Measurements from ENCODE around the gene CAPZA1.

DNA sequence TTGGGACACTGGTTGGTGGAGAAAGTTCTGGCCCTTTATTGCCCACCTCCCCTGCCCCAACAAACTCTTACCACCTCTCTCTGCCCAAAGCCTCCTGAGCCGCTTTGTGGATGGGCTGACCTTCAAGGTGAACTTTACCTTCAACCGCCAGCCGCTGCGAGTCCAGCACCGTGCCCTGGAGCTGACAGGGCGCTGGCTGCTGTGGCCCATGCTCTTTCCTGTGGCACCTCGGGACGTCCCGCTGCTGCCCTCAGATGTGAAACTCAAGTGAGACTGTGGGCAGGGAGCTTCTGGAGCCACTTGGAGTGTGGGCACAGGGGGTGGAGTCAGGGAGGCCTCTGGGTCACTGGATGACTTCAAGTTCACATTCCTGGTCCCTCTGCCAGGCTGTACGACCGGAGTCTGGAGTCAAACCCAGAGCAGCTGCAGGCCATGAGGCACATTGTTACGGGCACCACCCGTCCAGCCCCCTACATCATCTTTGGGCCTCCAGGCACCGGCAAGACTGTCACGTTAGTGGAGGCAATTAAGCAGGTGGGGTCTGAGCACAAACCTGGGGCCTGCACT is 74.8 kb downstream of the CAPZA1 start:
- TF ChIP-seq PATZ1 (CRISPR knock-in tag; IDR thresholded peaks at IDR 0.05; ENCODE audit: borderline replicate concordance) (no peak), OSR1 (CRISPR knock-in tag; IDR thresholded peaks at IDR 0.05) (no peak), CSDC2 (CRISPR knock-in tag; IDR thresholded peaks at IDR 0.05) (no peak), ZC3H10 (CRISPR knock-in tag; IDR thresholded peaks at IDR 0.05) (no peak), ZFP30 (CRISPR knock-in tag; IDR thresholded peaks at IDR 0.05) (no peak), ARNTL (CRISPR knock-in tag; IDR thresholded peaks at IDR 0.05; ENCODE audit: borderline replicate concordance, low read depth) (no peak), SNAI2 (CRISPR knock-in tag; IDR thresholded peaks at IDR 0.05) (no peak), PPARA (CRISPR knock-in tag; IDR thresholded peaks at IDR 0.05; ENCODE audit: borderline replicate concordance) (no peak), ZNF8 (CRISPR knock-in tag; IDR thresholded peaks at IDR 0.05) (no peak), TCF4 (CRISPR knock-in tag; IDR thresholded peaks at IDR 0.05; ENCODE audit: borderline replicate concordance) (no peak), ISL1 (CRISPR knock-in tag; IDR thresholded peaks at IDR 0.05) (no peak)
- TF ChIP-seq, protein P1, sequence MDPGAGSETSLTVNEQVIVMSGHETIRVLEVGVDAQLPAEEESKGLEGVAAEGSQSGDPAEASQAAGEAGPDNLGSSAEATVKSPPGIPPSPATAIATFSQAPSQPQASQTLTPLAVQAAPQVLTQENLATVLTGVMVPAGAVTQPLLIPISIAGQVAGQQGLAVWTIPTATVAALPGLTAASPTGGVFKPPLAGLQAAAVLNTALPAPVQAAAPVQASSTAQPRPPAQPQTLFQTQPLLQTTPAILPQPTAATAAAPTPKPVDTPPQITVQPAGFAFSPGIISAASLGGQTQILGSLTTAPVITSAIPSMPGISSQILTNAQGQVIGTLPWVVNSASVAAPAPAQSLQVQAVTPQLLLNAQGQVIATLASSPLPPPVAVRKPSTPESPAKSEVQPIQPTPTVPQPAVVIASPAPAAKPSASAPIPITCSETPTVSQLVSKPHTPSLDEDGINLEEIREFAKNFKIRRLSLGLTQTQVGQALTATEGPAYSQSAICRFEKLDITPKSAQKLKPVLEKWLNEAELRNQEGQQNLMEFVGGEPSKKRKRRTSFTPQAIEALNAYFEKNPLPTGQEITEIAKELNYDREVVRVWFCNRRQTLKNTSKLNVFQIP (CRISPR knock-in tag; IDR thresholded peaks at IDR 0.05; ENCODE audit: borderline replicate concordance, low read depth): no peak
- TF ChIP-seq, protein P2, sequence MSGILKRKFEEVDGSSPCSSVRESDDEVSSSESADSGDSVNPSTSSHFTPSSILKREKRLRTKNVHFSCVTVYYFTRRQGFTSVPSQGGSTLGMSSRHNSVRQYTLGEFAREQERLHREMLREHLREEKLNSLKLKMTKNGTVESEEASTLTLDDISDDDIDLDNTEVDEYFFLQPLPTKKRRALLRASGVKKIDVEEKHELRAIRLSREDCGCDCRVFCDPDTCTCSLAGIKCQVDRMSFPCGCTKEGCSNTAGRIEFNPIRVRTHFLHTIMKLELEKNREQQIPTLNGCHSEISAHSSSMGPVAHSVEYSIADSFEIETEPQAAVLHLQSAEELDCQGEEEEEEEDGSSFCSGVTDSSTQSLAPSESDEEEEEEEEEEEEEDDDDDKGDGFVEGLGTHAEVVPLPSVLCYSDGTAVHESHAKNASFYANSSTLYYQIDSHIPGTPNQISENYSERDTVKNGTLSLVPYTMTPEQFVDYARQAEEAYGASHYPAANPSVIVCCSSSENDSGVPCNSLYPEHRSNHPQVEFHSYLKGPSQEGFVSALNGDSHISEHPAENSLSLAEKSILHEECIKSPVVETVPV (CRISPR knock-in tag; IDR thresholded peaks at IDR 0.05): no peak
- TF ChIP-seq, protein P3, sequence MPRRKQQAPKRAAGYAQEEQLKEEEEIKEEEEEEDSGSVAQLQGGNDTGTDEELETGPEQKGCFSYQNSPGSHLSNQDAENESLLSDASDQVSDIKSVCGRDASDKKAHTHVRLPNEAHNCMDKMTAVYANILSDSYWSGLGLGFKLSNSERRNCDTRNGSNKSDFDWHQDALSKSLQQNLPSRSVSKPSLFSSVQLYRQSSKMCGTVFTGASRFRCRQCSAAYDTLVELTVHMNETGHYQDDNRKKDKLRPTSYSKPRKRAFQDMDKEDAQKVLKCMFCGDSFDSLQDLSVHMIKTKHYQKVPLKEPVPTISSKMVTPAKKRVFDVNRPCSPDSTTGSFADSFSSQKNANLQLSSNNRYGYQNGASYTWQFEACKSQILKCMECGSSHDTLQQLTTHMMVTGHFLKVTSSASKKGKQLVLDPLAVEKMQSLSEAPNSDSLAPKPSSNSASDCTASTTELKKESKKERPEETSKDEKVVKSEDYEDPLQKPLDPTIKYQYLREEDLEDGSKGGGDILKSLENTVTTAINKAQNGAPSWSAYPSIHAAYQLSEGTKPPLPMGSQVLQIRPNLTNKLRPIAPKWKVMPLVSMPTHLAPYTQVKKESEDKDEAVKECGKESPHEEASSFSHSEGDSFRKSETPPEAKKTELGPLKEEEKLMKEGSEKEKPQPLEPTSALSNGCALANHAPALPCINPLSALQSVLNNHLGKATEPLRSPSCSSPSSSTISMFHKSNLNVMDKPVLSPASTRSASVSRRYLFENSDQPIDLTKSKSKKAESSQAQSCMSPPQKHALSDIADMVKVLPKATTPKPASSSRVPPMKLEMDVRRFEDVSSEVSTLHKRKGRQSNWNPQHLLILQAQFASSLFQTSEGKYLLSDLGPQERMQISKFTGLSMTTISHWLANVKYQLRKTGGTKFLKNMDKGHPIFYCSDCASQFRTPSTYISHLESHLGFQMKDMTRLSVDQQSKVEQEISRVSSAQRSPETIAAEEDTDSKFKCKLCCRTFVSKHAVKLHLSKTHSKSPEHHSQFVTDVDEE (CRISPR knock-in tag; IDR thresholded peaks at IDR 0.05): no peak
